Kidney (tissue), 14 donors: ENCODE results near the gene ZBP1. TPM values are rescaled to one million over a fixed set of nuclear protein-coding genes. Genes with fewer than 3 reads are reported as not detected.

Experiments
- DNase-seq, 5 donors: peaks; one replicate each; pipeline ENCODE4 v3.0.0-alpha.2; 2013 to 2020
- FAIRE-seq: peaks from 2 replicates; lab custom pipeline; 2012; peaks lifted over from hg19 to GRCh38; lab: Jason Lieb, UNC
- H3K27ac ChIP-seq, 2 donors: one replicate each; pipeline ENCODE4 v1.7.0; 2013; ENCODE audit warnings: low read depth in 2 of 2, low read length in 2 of 2, inconsistent platforms in 1 of 2
- H3K27me3 ChIP-seq: one replicate; pipeline ENCODE4 v1.7.1; 2013; ENCODE audit warnings: low read length, inconsistent platforms; ENCODE audit not compliant: control insufficient read depth, insufficient read depth
- H3K36me3 ChIP-seq, 3 donors: one replicate each; pipeline versions ENCODE4 v1.7.0 to v1.7.1; 2013; ENCODE audit warnings: low read length in 3 of 3, control low read depth in 1 of 3, inconsistent platforms in 1 of 3; ENCODE audit not compliant: insufficient read depth in 3 of 3, control insufficient read depth in 2 of 3
- H3K4me1 ChIP-seq, 3 donors: one replicate each; pipeline versions ENCODE4 v1.7.0 to v1.7.1; 2013; ENCODE audit warnings: low read length in 3 of 3, inconsistent platforms in 1 of 3, low read depth in 1 of 3; ENCODE audit not compliant: control insufficient read depth in 2 of 3, insufficient read depth in 2 of 3
- H3K4me3 ChIP-seq, 3 donors: one replicate each; pipeline versions ENCODE4 v1.7.0 to v1.8.1; 2013; ENCODE audit warnings: low read length in 3 of 3, control low read depth in 1 of 3, inconsistent platforms in 1 of 3
- H3K9ac ChIP-seq, 3 donors: one replicate each; pipeline versions ENCODE4 v1.7.0 to v1.7.1; 2013; ENCODE audit warnings: low read length in 3 of 3, control low read depth in 1 of 3, inconsistent platforms in 1 of 3
- H3K9me3 ChIP-seq, 3 donors: one replicate each; pipeline versions ENCODE4 v1.7.0 to v1.7.1; 2013; ENCODE audit warnings: low read length in 3 of 3, control low read depth in 1 of 3, inconsistent platforms in 1 of 3; ENCODE audit not compliant: control insufficient read depth in 2 of 3, insufficient read depth in 1 of 3
- CTCF ChIP-seq: IDR thresholded peaks from 3 replicates; pipeline ENCODE4 v1.5.1; 2012; ENCODE audit warnings: mild to moderate bottlenecking, moderate library complexity, borderline replicate concordance; ENCODE audit not compliant: insufficient read depth; ENCODE audit errors: extremely low read depth
- intact Hi-C: fragments of 100-400 bp; cut with DNase I; formaldehyde crosslinking; loops from one replicate; pipeline ENCODE4 v1.11.1; 2022
- polyA plus RNA-seq: library from polyadenylated mRNA; stranded (reverse); fragments of 350-450 nt; fragmentation: Illumina TruSeq; extraction: RNeasy Lipid Tissue Mini Kit (QIAGEN cat#74804); gene quantifications from one replicate; pipeline ENCODE4 v1.2.3, GENCODE V29; 2014; ENCODE audit warnings: low read depth, low replicate concordance; ENCODE audit not compliant: insufficient read depth
- total RNA-seq: library from RNA; stranded (reverse); fragmentation: NEBNext Ultra II Directional; extraction: Animal tissue kit (Norgen Biotek cat#: 25700); gene quantifications from one replicate; pipeline ENCODE4 v1.2.1, GENCODE V29; 2021
- donor health status: control.
- donor health status: control.
- donor health status: control.
- donor health status: control.
- donor health status: control.
- donor health status: DM: yes; HTN: yes; CAD: no.
- donor health status: Normal renal cell carcinoma (clear cell type).

The ZBP1 gene
- total and polyA plus RNA-seq, 2 donors from 2014 or later, result 3.7 TPM; not detected in 1

- Histone ChIP-seq H3K36me3 (no peaks in the 10 kb centered on the region), H3K27ac (no peak overlapping the region), H3K4me1 (peaks cover 0 to 8% (median 0%) of the 10 kb centered on the region in 3 donors), H3K9ac (no peak overlapping the region), H3K4me3 (no peak overlapping the region), H3K9me3 (no peaks in the 10 kb centered on the region), H3K27me3 (no peaks in the 10 kb centered on the region)
- intact Hi-C loops, result loop anchor here (5.0 kb wide), 1 partner anchor 609 kb away; no protein-coding TSS in a partner anchor
- no peak for FAIRE-seq
- no peak for TF ChIP-seq CTCF
- peak in 1 of 5 donors; percentile 66 for DNase-seq
These were observed 22.2 kb downstream of the ZBP1 start for GRCh38 chr20:57598060-57598459.

GRCh38 chr20:57596998-57597939 lies 23.0 kb downstream of the ZBP1 start:
- H3K9me3 ChIP-seq, result no peaks in the 10 kb centered on the region
- H3K4me1 ChIP-seq, result peaks cover 0 to 13% (median under 1%) of the 10 kb centered on the region in 3 donors
- H3K27ac ChIP-seq, result no peak overlapping the region
- no peak overlapping the region for H3K4me3 ChIP-seq
- DNase-seq (peak; percentile 52 to 89 (median 81)), FAIRE-seq (no peak)
- H3K9ac ChIP-seq, result peak overlapping the region in 1 of 3 donors; percentile 55
- intact Hi-C loops, result loop anchor here (5.0 kb wide), 1 partner anchor 610 kb away; no protein-coding TSS in a partner anchor
- no peaks in the 10 kb centered on the region for H3K27me3 ChIP-seq
- peak; percentile 98 for TF ChIP-seq CTCF
- H3K36me3 ChIP-seq, result no peaks in the 10 kb centered on the region

GRCh38 chr20:57596358-57596757 lies 23.9 kb downstream of the ZBP1 start:
- TF ChIP-seq CTCF, result no peak
- FAIRE-seq (no peak), DNase-seq (no peak)
- no peaks in the 10 kb centered on the region for H3K36me3 ChIP-seq
- no peaks in the 10 kb centered on the region for H3K9me3 ChIP-seq
- peaks cover 0 to 13% (median 6%) of the 10 kb centered on the region in 3 donors for H3K4me1 ChIP-seq
- intact Hi-C loops, result loop anchor here (5.0 kb wide), 1 partner anchor 611 kb away; no protein-coding TSS in a partner anchor
- H3K27me3 ChIP-seq, result no peaks in the 10 kb centered on the region
- no peak overlapping the region for H3K4me3 ChIP-seq
- no peak overlapping the region for H3K27ac ChIP-seq
- H3K9ac ChIP-seq, result peak overlapping the region in 1 of 3 donors; percentile 12
